Liver (tissue), 9 donors: ENCODE measurements around the gene PLEKHA5. TPM values are rescaled to one million over a fixed set of nuclear protein-coding genes. Genes with fewer than 3 reads are reported as not detected.
"Not testable (repeated sequence)": the region's sequence is repeated elsewhere in the genome, so short reads cannot be mapped to it uniquely, and the experiment has no call there.

Experiments used
- DNase-seq: peaks from one replicate; pipeline ENCODE4 v3.0.0-alpha.2; 2017; ENCODE audit warnings: low spot score
- H3K27ac ChIP-seq, 2 donors: one replicate each; pipeline ENCODE4 v1.7.0; 2013; ENCODE audit warnings: inconsistent platforms in 2 of 2, low read length in 2 of 2, control low read depth in 1 of 2, low read depth in 1 of 2, mild to moderate bottlenecking in 1 of 2
- H3K27me3 ChIP-seq, 4 donors: one replicate each; pipeline versions ENCODE4 v1.6.1 to v1.7.0; 2013; ENCODE audit warnings: low read length in 3 of 4, inconsistent platforms in 1 of 4, mild to moderate bottlenecking in 1 of 4, moderate library complexity in 1 of 4; ENCODE audit not compliant: control insufficient read depth in 4 of 4, insufficient read depth in 4 of 4
- H3K36me3 ChIP-seq, 4 donors: one replicate each; pipeline versions ENCODE4 v1.6.1 to v1.7.0; 2013; ENCODE audit warnings: low read length in 3 of 4, mild to moderate bottlenecking in 3 of 4, low read depth in 1 of 4, moderate library complexity in 1 of 4; ENCODE audit not compliant: control insufficient read depth in 4 of 4, insufficient read depth in 3 of 4
- H3K4me1 ChIP-seq, 4 donors: one replicate each; pipeline versions ENCODE4 v1.6.1 to v1.7.0; 2013; ENCODE audit warnings: low read length in 3 of 4, mild to moderate bottlenecking in 3 of 4, moderate library complexity in 1 of 4; ENCODE audit not compliant: control insufficient read depth in 4 of 4, insufficient read depth in 4 of 4
- H3K4me3 ChIP-seq, 3 donors: one replicate each; pipeline versions ENCODE4 v1.6.1 to v1.7.0; 2013; ENCODE audit warnings: low read length in 3 of 3, control low read depth in 1 of 3, low read depth in 1 of 3, mild to moderate bottlenecking in 1 of 3
- H3K9ac ChIP-seq, 2 donors: one replicate each; pipeline ENCODE4 v1.7.0; 2013; ENCODE audit warnings: low read length in 2 of 2, mild to moderate bottlenecking in 2 of 2, moderate library complexity in 2 of 2, control low read depth in 1 of 2, low read depth in 1 of 2
- H3K9me3 ChIP-seq, 4 donors: one replicate each; pipeline versions ENCODE4 v1.6.1 to v1.7.0; 2013; ENCODE audit warnings: low read length in 3 of 4; ENCODE audit not compliant: control insufficient read depth in 4 of 4
- EGR1 ChIP-seq, 2 donors: IDR thresholded peaks; 2 replicates each; pipeline ENCODE4 v1.6.1; 2016 to 2018; ENCODE audit warnings: antibody characterized with exemption in 2 of 2, low read depth in 2 of 2
- FOXA1 ChIP-seq: IDR thresholded peaks from 2 replicates; pipeline ENCODE4 v1.6.1; 2016; ENCODE audit warnings: antibody characterized with exemption
- GABPA ChIP-seq, 2 donors: IDR thresholded peaks in 1 of 2; conservative IDR thresholded peaks in 1 of 2; 2 replicates each; pipeline ENCODE4 v1.6.1; 2016; ENCODE audit warnings: antibody characterized with exemption in 2 of 2, mild to moderate bottlenecking in 1 of 2, moderate library complexity in 1 of 2
- JUND ChIP-seq, 2 donors: IDR thresholded peaks; 2 replicates each; pipeline ENCODE4 v1.6.1; 2016; ENCODE audit warnings: antibody characterized with exemption in 2 of 2
- MAX ChIP-seq: IDR thresholded peaks from 2 replicates; pipeline ENCODE4 v1.6.1; 2016; ENCODE audit warnings: antibody characterized with exemption
- NR2F2 ChIP-seq: IDR thresholded peaks from 2 replicates; pipeline ENCODE4 v1.6.1; 2016; ENCODE audit warnings: antibody characterized with exemption
- RAD21 ChIP-seq, 2 donors: IDR thresholded peaks; 2 replicates each; pipeline ENCODE4 v1.6.1; 2016; ENCODE audit warnings: antibody characterized with exemption in 2 of 2, mild to moderate bottlenecking in 2 of 2
- SP1 ChIP-seq: IDR thresholded peaks from 2 replicates; pipeline ENCODE4 v1.6.1; 2018; ENCODE audit warnings: antibody characterized with exemption, mild to moderate bottlenecking
- YY1 ChIP-seq: IDR thresholded peaks from 2 replicates; pipeline ENCODE4 v1.6.1; 2016; ENCODE audit warnings: antibody characterized with exemption, mild to moderate bottlenecking
- WGBS: extraction: QIAGEN DNeasy Blood & Tissue Kit; methylation state at CpG from one replicate; pipeline ENCODE4 v1.1.7; 2013; 5-methylcytosine and 5-hydroxymethylcytosine counted together
- polyA plus RNA-seq, 2 donors: library from polyadenylated mRNA; stranded (reverse) in 1 of 2; unstranded in 1 of 2; fragments of 200-250 nt in 1 of 2; fragments of >200 nt in 1 of 2; fragmentation: Nextera tagmentation in 1 of 2; extraction: Ambion mirVana in 1 of 2; gene quantifications; one replicate each; pipeline versions ENCODE4 v1.2.1 to v1.2.3, GENCODE V29; 2013 to 2015
- total RNA-seq, 2 donors: library from RNA; depleted of rRNA; stranded (reverse); fragments of >200 nt; gene quantifications; one replicate each; pipeline ENCODE4 v1.2.3, GENCODE V29; 2014
- TF ChIP-seq, protein P1 (sequence below): fragments of 150-350 bp; IDR thresholded peaks from 2 replicates; pipeline ENCODE4 v1.5.1; 2017; ENCODE audit warnings: improper control_type of control experiment, low read depth, low read length; ENCODE audit not compliant: missing input control
- TF ChIP-seq, protein P2 (sequence below): IDR thresholded peaks from 2 replicates; pipeline ENCODE4 v1.6.1; 2016; ENCODE audit warnings: antibody characterized with exemption, mild to moderate bottlenecking
- donor health status: healthy.
- donor health status: healthy.
- donor health status: healthy.
- donor health status: healthy.
- donor health status: healthy.

The PLEKHA5 gene
- total and polyA plus RNA-seq, 4 donors: 4.6 to 25.5 (median 16.8) TPM

DNA sequence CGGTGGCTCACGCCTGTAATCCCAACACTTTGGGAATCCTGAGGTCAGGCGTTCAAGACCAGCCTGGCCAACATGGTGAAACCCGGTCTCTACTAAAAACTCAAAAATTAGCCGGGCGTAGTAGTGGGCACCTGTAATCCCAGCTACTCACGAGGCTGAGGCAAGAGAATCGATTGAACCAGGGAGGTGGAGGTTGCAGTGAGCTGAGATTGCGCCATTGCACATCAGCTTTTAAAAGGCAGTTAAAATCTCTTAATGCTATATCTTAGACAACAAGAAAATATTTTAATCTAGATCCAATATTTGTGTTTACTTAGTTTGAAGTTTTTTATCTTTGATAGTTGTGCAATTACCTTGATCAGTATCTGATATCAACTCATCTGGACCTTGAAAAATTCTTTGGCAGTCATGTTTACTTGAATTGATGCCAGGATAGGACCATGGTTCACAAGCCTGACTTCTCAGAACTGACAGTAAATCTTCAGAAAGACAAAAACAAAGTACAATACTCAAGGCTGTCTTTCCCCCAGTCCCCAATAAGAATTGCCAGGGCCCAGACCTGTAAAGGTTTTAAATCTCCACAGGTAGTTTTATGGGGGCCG, 174.7 kb downstream of the PLEKHA5 start:
- WGBS: 75% methylated on average over 10 of the region's 10 CpGs
- no peaks in the 10 kb centered on the region for H3K9me3 ChIP-seq
- no peak overlapping the region for H3K27ac ChIP-seq
- H3K9ac ChIP-seq: no peak overlapping the region
- DNase-seq: no peak
- no peaks in the 10 kb centered on the region for H3K4me1 ChIP-seq
- no peak overlapping the region for H3K4me3 ChIP-seq
- peaks cover 0 to 8% (median 2%) of the 10 kb centered on the region in 4 donors for H3K36me3 ChIP-seq
- no peaks in the 10 kb centered on the region for H3K27me3 ChIP-seq
- no peak for TF ChIP-seq NR2F2
- no peak for TF ChIP-seq YY1
- TF ChIP-seq GABPA (IDR thresholded peaks at IDR 0.05 in 1 of 2, conservative IDR thresholded peaks at IDR 0.05 in 1 of 2): no peak
- TF ChIP-seq, protein P1, sequence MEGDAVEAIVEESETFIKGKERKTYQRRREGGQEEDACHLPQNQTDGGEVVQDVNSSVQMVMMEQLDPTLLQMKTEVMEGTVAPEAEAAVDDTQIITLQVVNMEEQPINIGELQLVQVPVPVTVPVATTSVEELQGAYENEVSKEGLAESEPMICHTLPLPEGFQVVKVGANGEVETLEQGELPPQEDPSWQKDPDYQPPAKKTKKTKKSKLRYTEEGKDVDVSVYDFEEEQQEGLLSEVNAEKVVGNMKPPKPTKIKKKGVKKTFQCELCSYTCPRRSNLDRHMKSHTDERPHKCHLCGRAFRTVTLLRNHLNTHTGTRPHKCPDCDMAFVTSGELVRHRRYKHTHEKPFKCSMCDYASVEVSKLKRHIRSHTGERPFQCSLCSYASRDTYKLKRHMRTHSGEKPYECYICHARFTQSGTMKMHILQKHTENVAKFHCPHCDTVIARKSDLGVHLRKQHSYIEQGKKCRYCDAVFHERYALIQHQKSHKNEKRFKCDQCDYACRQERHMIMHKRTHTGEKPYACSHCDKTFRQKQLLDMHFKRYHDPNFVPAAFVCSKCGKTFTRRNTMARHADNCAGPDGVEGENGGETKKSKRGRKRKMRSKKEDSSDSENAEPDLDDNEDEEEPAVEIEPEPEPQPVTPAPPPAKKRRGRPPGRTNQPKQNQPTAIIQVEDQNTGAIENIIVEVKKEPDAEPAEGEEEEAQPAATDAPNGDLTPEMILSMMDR: no peak
- no peak for TF ChIP-seq JUND (IDR thresholded peaks at IDR 0.05)
- TF ChIP-seq SP1: no peak
- no peak for TF ChIP-seq RAD21 (IDR thresholded peaks at IDR 0.05)
- no peak for TF ChIP-seq MAX
- TF ChIP-seq, protein P2, sequence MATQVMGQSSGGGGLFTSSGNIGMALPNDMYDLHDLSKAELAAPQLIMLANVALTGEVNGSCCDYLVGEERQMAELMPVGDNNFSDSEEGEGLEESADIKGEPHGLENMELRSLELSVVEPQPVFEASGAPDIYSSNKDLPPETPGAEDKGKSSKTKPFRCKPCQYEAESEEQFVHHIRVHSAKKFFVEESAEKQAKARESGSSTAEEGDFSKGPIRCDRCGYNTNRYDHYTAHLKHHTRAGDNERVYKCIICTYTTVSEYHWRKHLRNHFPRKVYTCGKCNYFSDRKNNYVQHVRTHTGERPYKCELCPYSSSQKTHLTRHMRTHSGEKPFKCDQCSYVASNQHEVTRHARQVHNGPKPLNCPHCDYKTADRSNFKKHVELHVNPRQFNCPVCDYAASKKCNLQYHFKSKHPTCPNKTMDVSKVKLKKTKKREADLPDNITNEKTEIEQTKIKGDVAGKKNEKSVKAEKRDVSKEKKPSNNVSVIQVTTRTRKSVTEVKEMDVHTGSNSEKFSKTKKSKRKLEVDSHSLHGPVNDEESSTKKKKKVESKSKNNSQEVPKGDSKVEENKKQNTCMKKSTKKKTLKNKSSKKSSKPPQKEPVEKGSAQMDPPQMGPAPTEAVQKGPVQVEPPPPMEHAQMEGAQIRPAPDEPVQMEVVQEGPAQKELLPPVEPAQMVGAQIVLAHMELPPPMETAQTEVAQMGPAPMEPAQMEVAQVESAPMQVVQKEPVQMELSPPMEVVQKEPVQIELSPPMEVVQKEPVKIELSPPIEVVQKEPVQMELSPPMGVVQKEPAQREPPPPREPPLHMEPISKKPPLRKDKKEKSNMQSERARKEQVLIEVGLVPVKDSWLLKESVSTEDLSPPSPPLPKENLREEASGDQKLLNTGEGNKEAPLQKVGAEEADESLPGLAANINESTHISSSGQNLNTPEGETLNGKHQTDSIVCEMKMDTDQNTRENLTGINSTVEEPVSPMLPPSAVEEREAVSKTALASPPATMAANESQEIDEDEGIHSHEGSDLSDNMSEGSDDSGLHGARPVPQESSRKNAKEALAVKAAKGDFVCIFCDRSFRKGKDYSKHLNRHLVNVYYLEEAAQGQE: no peak

GRCh38 chr12:19305621-19306020, 176.1 kb downstream of the PLEKHA5 start:
- not testable (repeated sequence) for H3K36me3 ChIP-seq, DNase-seq, H3K9me3 ChIP-seq, H3K27me3 ChIP-seq, H3K4me1 ChIP-seq, H3K4me3 ChIP-seq, H3K27ac ChIP-seq, H3K9ac ChIP-seq
- WGBS: 96% methylated on average over 14 of the region's 14 CpGs

GRCh38 chr12:19306366-19306765, 176.8 kb downstream of the PLEKHA5 start:
- no peak overlapping the region for H3K27ac ChIP-seq
- no peak for DNase-seq
- 98% methylated on average over 35 of the region's 35 CpGs for WGBS

More at GRCh38 chr12:19306366-19306765, 176.8 kb downstream of the PLEKHA5 start:
- Histone ChIP-seq H3K9me3 (no peaks in the 10 kb centered on the region), H3K36me3 (peaks cover 0 to 4% (median 0%) of the 10 kb centered on the region in 4 donors), H3K27me3 (no peaks in the 10 kb centered on the region), H3K9ac (no peak overlapping the region), H3K4me3 (no peak overlapping the region), H3K4me1 (no peaks in the 10 kb centered on the region)
- no peak for TF ChIP-seq EGR1 (IDR thresholded peaks at IDR 0.05; ENCODE audit: low read depth in 2 of 2)
- no peak for TF ChIP-seq NR2F2
- TF ChIP-seq FOXA1: no peak
